Suprapubic skin (tissue), 4 donors: ENCODE results near the gene ATXN10. TPM values are rescaled to one million over a fixed set of nuclear protein-coding genes. Genes with fewer than 3 reads are reported as not detected.

Source experiments
- DNase-seq, 2 donors: peaks; one replicate each; pipeline ENCODE4 v3.0.0-alpha.2; 2019; ENCODE audit warnings: low spot score in 2 of 2
- H3K27ac ChIP-seq: fragments of 200-600 bp; sonication (generic); one replicate; pipeline ENCODE4 v1.5.1; 2019
- H3K27me3 ChIP-seq: fragments of 200-600 bp; sonication (generic); one replicate; pipeline ENCODE4 v1.5.1; 2019
- H3K36me3 ChIP-seq: fragments of 200-600 bp; sonication (generic); one replicate; pipeline ENCODE4 v1.5.1; 2019
- H3K4me1 ChIP-seq: fragments of 200-600 bp; sonication (generic); one replicate; pipeline ENCODE4 v1.5.1; 2019
- H3K4me3 ChIP-seq: fragments of 200-600 bp; sonication (generic); one replicate; pipeline ENCODE4 v1.5.1; 2019; ENCODE audit warnings: mild to moderate bottlenecking
- H3K9me3 ChIP-seq: fragments of 200-600 bp; sonication (generic); one replicate; pipeline ENCODE4 v1.5.1; 2019
- CTCF ChIP-seq, 2 donors: fragments of 200-600 bp in 1 of 2; fragments of 450-650 bp in 1 of 2; sonication (generic) in 1 of 2; IDR thresholded peaks; one replicate each; pipeline ENCODE4 v1.5.1; 2016 to 2019; ENCODE audit warnings: antibody characterized with exemption in 2 of 2, mild to moderate bottlenecking in 1 of 2, moderate library complexity in 1 of 2
- EP300 ChIP-seq: sonication (generic); formaldehyde crosslinking; IDR thresholded peaks from one replicate; pipeline ENCODE4 v1.6.1; 2017; ENCODE audit warnings: antibody characterized with exemption
- POLR2A ChIP-seq, 2 donors: fragments of 450-650 bp; IDR thresholded peaks; one replicate each; pipeline ENCODE4 v1.6.1; 2017; ENCODE audit warnings: antibody characterized with exemption in 2 of 2, mild to moderate bottlenecking in 2 of 2, moderate library complexity in 2 of 2
- POLR2AphosphoS5 ChIP-seq, 3 donors: sonication (generic); formaldehyde crosslinking; IDR thresholded peaks; one replicate each; pipeline ENCODE4 v1.6.1; 2017; ENCODE audit warnings: antibody characterized with exemption in 3 of 3
- WGBS: methylation state at CpG from one replicate; pipeline ENCODE4 v1.1.5; 2018; 5-methylcytosine and 5-hydroxymethylcytosine counted together
- total RNA-seq, 4 donors: library from RNA; depleted of rRNA; stranded (reverse); fragments of >200 nt; gene quantifications; one replicate each; pipeline ENCODE4 v1.1.0, GENCODE V29; 2016

ATXN10 gene
- total RNA-seq, 4 donors from 2014 or later: 63.2 to 79.0 (median 68.8) TPM

- no peaks in the 10 kb centered on the region for H3K36me3 ChIP-seq
- TF ChIP-seq CTCF (IDR thresholded peaks at IDR 0.05) (no peak), POLR2A (IDR thresholded peaks at IDR 0.05) (no peak), POLR2AphosphoS5 (IDR thresholded peaks at IDR 0.05) (no peak), EP300 (no peak)
- peaks cover 10% of the 10 kb centered on the region for H3K4me1 ChIP-seq
- DNase-seq: no peak
- no peaks in the 10 kb centered on the region for H3K9me3 ChIP-seq
- H3K4me3 ChIP-seq: no peak overlapping the region
- H3K27ac ChIP-seq: no peak overlapping the region
- WGBS: 97% methylated on average over 6 of the region's 6 CpGs
- peaks cover 15% of the 10 kb centered on the region for H3K27me3 ChIP-seq
Measured at GRCh38 chr22:45649809-45650208, 21.8 kb upstream of the ATXN10 start.

GRCh38 chr22:45650721-45651120, 20.9 kb upstream of the ATXN10 start:
- peaks cover 4% of the 10 kb centered on the region for H3K4me1 ChIP-seq
- no peaks in the 10 kb centered on the region for H3K9me3 ChIP-seq
- no peak for DNase-seq
- WGBS: 87% methylated on average over 12 of the region's 12 CpGs
- no peak overlapping the region for H3K4me3 ChIP-seq
- H3K27ac ChIP-seq: no peak overlapping the region
- TF ChIP-seq EP300 (no peak), CTCF (IDR thresholded peaks at IDR 0.05) (no peak), POLR2A (IDR thresholded peaks at IDR 0.05) (no peak), POLR2AphosphoS5 (IDR thresholded peaks at IDR 0.05) (no peak)
- H3K36me3 ChIP-seq: no peaks in the 10 kb centered on the region
- peaks cover 7% of the 10 kb centered on the region for H3K27me3 ChIP-seq

GRCh38 chr22:45651931-45652528, 19.6 kb upstream of the ATXN10 start:
- no peak overlapping the region for H3K27ac ChIP-seq
- TF ChIP-seq POLR2A (IDR thresholded peaks at IDR 0.05) (no peak), POLR2AphosphoS5 (IDR thresholded peaks at IDR 0.05) (no peak), EP300 (no peak), CTCF (IDR thresholded peaks at IDR 0.05) (no peak)
- no peaks in the 10 kb centered on the region for H3K9me3 ChIP-seq
- H3K36me3 ChIP-seq: no peaks in the 10 kb centered on the region
- H3K4me3 ChIP-seq: no peak overlapping the region
- peaks cover 7% of the 10 kb centered on the region for H3K27me3 ChIP-seq
- WGBS: 94% methylated on average over 11 of the region's 11 CpGs
- H3K4me1 ChIP-seq: no peaks in the 10 kb centered on the region
- DNase-seq: no peak

GRCh38 chr22:45656577-45656976, 15.1 kb upstream of the ATXN10 start:
- H3K9me3 ChIP-seq: no peaks in the 10 kb centered on the region
- no peak overlapping the region for H3K27ac ChIP-seq
- 97% methylated on average over 2 of the region's 2 CpGs for WGBS
- no peak for DNase-seq
- TF ChIP-seq POLR2AphosphoS5 (IDR thresholded peaks at IDR 0.05) (no peak), POLR2A (IDR thresholded peaks at IDR 0.05) (no peak), CTCF (IDR thresholded peaks at IDR 0.05) (no peak), EP300 (no peak)
- H3K4me1 ChIP-seq: no peaks in the 10 kb centered on the region
- no peak overlapping the region for H3K4me3 ChIP-seq
- H3K36me3 ChIP-seq: no peaks in the 10 kb centered on the region
- no peaks in the 10 kb centered on the region for H3K27me3 ChIP-seq

- no peak for DNase-seq
- WGBS: 75% methylated on average over 4 of the region's 4 CpGs
Measured at GRCh38 chr22:45657701-45658100, 13.9 kb upstream of the ATXN10 start.

More at GRCh38 chr22:45657701-45658100, 13.9 kb upstream of the ATXN10 start:
- Histone ChIP-seq H3K36me3 (no peaks in the 10 kb centered on the region), H3K4me3 (no peak overlapping the region), H3K27me3 (no peaks in the 10 kb centered on the region), H3K9me3 (no peaks in the 10 kb centered on the region), H3K4me1 (no peaks in the 10 kb centered on the region), H3K27ac (no peak overlapping the region)
- no peak for TF ChIP-seq CTCF (IDR thresholded peaks at IDR 0.05)
- no peak for TF ChIP-seq POLR2AphosphoS5 (IDR thresholded peaks at IDR 0.05)
